AG10803 (cell line): ENCODE measurements around the gene SMIM33.
"Not testable (repeated sequence)": the region's sequence is repeated elsewhere in the genome, so short reads cannot be mapped to it uniquely, and the experiment has no call there.

ENCODE experiments used
- DNase-seq: peaks from one replicate; pipeline ENCODE4 v3.0.0; 2010; ENCODE audit warnings: low read depth
- H3K4me3 ChIP-seq: 2 replicates; pipeline ENCODE4 v1.5.1; 2011; ENCODE audit warnings: mild to moderate bottlenecking, low read length, control low read depth
- TF ChIP-seq, protein P1 (sequence below): conservative IDR thresholded peaks from 2 replicates; pipeline ENCODE4 v1.5.1; 2011; ENCODE audit warnings: mild to moderate bottlenecking, low read length, control low read depth, inconsistent platforms

The SMIM33 gene

DNA sequence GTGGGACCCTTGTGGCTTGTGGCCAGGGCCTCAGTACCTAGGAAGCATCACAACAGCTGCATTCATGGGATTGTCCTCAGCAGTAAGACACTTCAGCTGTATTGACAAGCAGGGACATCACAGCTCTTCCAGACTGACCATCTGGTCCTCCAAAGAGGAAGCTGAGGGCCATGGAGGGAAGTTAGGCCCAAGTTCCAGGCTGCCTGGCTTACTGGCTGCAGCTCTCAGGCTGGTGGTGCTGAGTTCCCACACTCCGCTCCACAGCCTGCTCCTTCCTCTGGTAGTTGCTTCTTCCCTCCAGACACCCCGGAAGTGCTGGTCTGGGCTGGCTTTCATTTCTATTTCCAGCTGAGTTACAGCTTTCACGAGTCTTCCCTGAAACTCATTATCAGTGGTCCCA lies 17.5 kb downstream of the SMIM33 start:
- TF ChIP-seq, protein P1, sequence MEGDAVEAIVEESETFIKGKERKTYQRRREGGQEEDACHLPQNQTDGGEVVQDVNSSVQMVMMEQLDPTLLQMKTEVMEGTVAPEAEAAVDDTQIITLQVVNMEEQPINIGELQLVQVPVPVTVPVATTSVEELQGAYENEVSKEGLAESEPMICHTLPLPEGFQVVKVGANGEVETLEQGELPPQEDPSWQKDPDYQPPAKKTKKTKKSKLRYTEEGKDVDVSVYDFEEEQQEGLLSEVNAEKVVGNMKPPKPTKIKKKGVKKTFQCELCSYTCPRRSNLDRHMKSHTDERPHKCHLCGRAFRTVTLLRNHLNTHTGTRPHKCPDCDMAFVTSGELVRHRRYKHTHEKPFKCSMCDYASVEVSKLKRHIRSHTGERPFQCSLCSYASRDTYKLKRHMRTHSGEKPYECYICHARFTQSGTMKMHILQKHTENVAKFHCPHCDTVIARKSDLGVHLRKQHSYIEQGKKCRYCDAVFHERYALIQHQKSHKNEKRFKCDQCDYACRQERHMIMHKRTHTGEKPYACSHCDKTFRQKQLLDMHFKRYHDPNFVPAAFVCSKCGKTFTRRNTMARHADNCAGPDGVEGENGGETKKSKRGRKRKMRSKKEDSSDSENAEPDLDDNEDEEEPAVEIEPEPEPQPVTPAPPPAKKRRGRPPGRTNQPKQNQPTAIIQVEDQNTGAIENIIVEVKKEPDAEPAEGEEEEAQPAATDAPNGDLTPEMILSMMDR: no peak
- no peak for DNase-seq
- H3K4me3 ChIP-seq: no peak overlapping the region

DNA sequence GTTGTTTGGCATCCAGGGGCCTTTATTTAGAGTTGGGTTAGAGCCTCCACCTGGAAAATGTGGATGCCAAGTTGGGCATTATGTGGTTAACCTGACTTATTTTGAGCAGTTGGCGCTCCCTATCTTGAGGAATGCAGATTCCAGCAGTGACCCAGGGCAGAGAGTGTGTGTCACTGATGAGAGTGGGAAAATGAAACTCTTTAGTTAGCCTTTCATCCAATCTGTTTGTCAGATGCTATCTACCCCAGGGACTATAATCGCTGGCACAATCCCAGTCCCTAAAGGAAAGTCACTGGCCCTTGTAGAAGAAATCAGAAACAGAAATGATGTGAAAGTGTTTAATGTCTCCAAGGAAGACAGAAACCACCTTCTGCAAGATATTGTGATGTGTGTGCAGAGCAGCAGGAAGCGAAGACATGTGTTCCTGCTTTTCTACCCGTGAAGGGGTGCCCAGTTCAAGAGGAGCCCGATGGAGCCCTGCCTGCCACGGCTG lies 21.9 kb downstream of the SMIM33 start:
- TF ChIP-seq, protein P1: 0 out of 2 replicates have a peak, but pooled peaks have one; percentile 6
- peak; percentile 71 for DNase-seq
- H3K4me3 ChIP-seq: peak overlapping the region; percentile 22

DNA sequence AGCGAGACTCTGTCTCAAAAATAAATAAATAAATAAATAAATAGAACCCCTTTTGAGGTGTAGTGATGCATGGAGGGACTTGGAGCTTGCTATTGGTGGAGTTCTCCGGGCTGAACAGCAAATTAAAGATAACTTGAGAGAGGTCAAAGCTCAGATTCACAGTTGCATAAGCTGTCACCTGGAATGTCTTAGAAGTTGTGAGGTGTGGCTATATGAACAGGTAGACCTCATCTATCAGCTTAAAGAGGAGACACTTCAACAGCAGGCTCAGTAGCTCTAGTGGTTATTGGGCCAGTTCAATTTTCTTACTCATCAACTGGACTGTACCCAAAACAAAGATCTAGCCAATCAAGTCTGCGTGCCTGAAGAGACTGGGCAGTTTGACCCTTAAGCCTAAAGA lies 23.5 kb downstream of the SMIM33 start:
- TF ChIP-seq, protein P1: no peak
- no peak overlapping the region for H3K4me3 ChIP-seq
- no peak for DNase-seq

DNA sequence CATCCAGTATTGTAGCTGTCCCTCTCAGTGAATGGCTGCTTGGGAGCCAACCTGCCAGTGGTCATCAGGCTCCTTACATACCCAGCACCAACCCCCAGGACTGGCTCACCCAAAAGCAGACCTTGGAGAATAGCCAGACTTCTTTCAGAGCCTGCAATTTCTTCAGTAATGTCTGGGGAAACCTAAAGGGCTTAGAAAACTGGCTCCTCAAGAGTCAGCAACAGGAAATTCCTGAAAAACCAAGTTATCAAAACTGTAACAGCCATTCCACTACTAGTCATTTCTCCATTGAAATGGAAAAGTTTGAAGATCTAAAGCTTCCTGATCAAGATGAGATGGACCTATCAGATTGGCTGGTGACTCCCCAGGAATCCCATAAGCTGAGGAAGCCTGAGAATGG lies 24.0 kb downstream of the SMIM33 start:
- H3K4me3 ChIP-seq: no peak overlapping the region
- peak; percentile 69 for DNase-seq
- TF ChIP-seq, protein P1: no peak

DNA sequence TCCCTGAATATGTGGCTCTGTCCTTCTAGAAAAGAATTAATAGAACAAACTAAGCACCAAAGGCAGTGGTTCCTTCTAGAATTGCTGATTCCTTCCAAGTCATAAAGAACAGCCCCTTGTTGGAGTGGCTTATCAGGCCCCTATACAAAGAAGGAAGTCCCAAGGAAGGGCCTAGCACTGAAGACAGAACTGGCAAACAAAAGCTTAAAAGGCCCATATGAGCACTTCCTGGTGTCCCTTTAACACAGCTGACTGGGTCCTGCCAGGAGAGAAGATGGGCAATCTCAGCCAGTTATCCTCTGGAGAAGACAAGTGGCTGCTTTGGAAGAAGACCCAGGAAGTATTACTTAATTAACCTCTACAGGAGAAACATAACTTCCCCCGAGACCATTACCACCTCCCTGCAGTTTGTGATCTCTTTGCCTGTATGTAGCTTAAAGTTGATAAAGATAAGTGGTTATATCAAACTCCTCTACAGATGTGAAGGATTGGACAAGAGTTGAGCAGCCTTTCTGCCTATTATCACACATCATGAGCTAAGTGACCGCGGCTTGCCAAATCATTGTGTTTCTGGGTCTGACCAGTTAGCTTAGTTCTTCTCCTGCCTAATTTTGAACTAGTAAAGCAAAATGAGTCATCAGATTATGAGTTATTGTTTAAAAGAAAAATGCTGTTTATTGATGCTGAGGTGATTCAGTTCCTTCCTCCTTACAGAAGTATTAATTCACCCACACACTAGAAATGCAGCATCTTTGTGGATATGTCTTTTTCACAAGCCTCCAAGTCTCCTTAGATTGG lies 25.0 kb downstream of the SMIM33 start:
- TF ChIP-seq, protein P1: no peak
- DNase-seq: peak; percentile 48
- no peak overlapping the region for H3K4me3 ChIP-seq

DNA sequence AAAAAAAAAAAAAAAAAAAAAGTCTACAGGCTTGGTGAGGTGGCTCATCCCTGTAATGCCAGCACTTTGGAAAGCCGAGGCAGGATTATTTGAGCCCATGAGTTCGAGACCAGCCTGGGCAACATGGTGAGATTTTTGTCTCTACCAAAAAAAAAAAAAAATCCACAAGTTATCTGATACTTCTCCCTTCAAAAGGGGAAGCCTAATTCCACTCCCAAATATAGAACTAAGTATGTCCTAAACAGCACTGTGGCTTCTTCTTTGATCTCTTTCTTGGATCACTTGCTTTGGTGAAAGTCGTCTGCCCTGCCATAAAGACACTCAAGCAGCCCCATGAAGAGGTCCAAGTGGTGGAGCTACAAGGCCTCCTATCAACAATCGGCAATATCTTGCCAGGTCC lies 30.6 kb downstream of the SMIM33 start:
- TF ChIP-seq, protein P1: no peak
- H3K4me3 ChIP-seq: no peak overlapping the region
- no peak for DNase-seq

DNA sequence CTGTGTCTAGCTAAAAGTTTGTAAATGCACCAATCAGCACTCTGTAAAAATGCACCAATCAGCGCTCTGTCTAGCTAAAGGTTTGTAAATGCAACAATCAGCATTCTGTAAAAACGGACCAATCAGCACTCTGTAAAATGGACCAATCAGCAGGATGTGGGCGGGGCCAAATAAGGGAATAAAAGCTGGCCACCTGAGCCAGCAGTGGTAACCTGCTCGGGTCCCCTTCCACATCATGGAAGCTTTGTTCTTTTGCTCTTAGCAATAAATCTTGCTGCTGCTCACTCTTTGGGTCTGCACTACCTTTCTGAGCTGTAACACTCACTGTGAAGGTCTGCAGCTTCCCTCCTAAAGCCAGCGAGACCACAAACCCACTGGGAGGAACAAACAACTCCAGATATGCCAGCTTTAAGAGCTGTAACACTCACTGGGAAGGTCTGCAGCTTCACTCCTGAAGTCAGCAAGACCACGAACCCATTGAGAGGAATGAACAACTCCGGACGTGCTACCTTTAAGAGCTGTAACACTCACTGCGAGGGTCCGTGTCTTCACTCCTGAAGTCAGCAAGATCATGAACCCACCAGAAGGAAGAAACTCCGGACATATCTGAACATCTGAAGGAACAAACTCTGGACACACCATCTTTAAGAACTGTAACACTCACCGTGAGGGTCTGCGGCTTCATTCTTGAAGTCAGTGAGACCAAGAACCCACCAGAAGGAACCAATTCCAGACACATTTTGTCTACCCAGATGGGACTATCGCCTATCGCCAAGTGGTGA lies 32.4 kb downstream of the SMIM33 start:
- not testable (repeated sequence) for H3K4me3 ChIP-seq, DNase-seq

DNA sequence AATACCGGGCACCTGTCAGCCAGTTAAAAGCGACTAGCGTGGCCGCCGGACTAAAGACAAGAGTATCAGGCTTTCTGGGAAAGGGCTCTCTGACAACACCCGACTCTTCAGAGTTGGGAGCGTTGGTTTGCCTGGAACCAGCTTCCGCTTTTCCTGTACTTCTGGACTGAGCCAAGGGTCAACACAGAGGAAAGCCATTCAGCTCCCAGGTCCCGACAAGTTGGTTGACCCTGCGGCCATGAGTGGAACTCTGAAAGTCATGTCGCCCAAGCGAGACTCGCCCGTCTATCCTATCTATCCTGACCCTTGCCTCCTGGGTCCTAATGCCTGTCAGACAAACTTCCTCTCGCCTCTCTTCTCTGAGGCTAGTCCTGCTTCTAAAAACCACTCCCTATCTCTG lies 33.1 kb downstream of the SMIM33 start:
- DNase-seq, H3K4me3 ChIP-seq: not testable (repeated sequence)

DNA sequence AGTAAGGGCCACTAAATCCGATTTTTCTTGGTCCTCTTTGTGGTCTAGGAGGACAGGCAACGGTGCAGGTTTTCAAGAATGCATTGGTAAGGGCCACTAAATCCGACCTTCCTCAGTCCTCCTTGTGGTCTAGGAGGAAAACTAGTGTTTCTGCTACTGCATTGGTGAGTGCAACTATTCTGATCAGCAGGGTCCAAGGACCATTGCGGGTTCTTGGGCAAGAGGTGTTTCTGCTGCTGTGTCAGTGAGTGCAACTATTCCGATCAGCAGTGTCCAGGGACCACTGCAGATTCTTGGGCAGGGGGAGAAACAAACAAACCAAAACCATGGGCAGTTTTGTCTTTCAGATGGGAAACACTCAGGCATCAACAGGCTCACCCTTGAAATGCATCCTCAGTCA lies 33.9 kb downstream of the SMIM33 start:
- not testable (repeated sequence) for H3K4me3 ChIP-seq

More for the DNA sequence above, 33.9 kb downstream of the SMIM33 start:
- not testable (repeated sequence) for DNase-seq
